Stimulated activated CD8-positive, alpha-beta memory T cell treated with anti-CD3 and anti-CD28 coated beads, Interleukin-12 subunit alpha, Interleukin-12 subunit beta, amount 100 ng/mL, for 4 hours (primary cell): ENCODE measurements around the gene TBC1D12.
"Not testable (repeated sequence)": the region's sequence is repeated elsewhere in the genome, so short reads cannot be mapped to it uniquely, and the experiment has no call there.

ENCODE experiments used
- DNase-seq: peaks from one replicate; pipeline ENCODE4 v3.0.0-alpha.2; 2020; ENCODE audit warnings: low read depth

TBC1D12 gene

DNA sequence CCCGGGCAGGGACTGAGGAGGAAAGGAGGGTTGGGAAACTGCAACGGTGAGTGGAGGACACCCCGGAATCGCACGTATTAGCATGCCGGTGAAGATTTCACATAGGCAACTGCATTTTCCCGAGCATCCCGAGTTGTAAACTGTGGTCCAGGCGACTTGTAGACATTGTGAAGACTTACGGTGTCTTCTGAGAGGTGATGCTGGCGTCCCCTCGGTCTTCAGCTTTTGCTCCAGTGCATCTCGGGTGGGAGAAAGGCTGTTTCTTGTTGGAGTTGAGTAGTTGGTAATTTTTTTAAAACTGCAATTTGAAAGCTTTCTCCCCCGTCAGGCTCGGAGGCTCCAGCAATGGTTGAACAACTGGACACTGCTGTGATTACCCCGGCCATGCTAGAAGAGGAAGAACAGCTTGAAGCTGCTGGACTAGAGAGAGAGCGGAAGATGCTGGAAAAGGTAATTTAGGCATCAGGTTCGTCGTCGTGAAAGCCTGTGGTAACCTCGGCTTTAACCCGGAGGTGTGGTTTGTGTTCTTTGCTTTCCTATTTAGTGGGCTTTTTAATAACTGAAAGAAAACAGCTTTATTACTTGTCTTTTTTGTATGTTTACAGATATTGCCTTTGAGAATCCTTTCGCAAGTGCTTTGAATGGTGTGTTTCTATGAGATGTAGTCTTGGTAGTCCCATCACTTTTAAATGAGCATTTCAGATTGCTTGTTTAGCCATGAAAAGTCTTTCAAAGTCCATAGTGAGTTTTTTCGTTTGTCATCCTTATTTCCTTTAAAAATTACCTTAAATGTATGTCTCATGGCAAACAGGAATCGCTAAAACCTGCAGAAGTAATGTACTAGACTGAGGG is 143.9 kb downstream of the TBC1D12 start:
- DNase-seq = no peak

DNA sequence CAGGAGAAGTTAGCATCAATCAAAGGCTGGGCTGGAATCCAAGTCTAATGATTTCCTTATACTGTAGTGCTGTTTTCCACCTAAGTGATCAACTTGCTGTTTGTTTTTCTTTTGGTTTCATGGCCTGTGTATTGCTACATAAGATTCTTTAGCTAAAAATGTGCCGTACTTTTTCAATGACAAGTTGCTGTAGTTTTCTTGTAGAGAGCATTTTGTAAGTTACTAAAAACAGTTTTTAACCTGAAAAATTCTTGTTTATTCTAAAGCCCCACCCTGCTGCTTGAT is 144.5 kb downstream of the TBC1D12 start:
- no peak for DNase-seq

DNA sequence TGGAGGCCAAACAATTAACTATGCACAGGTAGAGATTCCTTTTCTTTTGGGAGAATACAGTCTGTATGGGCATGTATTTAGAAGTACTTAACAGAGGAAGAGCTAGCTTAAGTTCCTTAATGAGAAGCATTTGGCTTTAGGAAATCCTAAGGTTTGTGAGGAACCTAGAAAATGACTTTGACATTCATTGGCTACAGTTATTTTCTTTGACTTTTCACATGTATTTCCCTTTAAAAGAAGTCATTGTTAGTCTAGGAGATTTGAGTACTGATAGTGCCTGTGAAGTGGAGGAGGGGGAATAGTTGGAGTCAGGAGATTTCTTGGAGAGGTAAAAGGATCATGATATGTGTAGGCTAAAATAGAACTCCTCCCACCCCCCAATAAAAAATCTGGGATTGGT is 146.9 kb downstream of the TBC1D12 start:
- DNase-seq = no peak

DNA sequence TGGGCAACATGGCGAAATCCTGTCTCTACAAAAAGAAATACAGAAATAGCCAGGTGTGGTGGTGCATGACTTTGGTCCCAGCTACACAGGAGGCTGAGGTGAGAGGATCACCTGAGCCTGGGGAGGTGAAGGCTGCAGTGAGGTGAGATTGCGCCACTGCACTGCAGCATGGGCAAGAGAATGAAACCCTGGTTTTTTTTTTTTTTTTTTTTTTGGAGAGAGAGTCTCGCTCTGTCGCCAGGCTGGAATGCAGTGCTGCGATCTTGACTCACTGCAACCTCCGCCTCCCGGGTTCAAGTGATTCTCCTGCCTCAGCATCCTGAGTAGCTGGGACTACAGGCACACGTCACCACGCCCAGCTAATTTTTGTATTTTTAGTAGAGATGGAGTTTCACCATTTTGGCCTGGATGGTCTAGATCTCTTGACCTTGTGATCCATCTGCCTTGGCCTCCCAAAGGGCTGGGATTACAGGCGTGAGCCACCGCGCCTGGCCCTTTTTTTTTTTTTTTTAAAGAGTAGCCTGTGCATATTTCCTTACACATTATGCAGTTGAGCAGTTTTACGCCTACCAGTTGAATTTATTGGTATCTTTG is 165.5 kb downstream of the TBC1D12 start:
- not testable (repeated sequence) for DNase-seq

DNA sequence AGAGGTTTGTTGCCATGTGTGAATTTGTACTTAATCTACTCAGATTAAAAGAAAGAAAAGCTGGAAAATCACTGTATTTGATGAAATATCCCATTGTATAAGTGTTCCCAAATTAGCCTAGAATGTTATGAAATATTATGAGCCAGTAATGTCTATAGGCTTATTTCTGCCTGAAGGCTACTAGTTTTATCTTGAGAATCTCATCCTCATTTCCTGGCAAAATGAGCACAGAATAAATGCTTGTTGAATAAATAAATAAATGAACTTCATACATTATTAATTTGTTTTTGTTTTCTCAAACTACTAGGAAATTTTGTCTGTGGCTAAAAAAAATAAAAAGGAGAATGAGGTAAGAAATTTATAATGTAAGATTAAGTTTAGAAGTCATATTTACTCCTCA is 168.7 kb downstream of the TBC1D12 start:
- DNase-seq = no peak

DNA sequence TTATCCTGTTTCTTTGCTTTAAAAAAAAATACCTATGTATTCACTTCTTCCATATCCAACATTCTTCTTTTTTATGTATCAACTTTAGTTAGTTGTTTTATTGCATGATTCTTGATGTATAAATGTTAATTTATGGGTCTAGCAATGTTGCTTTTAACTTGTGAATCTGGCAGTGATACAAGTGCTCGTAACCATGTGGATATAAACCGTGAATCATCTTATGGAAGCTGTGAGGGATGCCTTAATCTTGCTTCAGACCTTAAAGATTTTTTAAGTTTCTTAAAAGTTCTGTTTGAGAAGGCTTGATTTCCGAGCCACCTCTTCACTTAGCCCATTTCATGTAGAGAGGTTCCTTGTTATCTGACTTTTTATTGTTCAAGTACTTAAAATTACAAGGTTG is 169.2 kb downstream of the TBC1D12 start:
- no peak for DNase-seq

DNA sequence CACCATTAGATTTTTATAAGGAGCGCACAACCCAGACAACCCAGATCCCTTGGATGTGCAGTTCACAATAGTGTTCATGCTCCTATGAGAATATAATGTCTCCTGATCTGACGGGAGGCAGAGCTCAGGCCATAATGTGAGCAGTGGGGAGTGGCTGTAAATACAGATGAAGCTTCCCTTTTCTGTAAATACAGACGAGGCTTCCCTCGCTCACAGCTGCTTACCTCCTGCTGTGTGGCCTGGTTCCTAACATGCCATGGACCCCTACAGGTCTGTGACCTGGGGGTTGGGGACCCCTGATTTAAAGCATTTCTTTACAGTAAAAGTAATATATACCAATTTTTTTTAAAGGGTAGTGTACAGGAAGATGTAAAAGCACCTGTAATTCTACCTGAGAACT is 176.4 kb downstream of the TBC1D12 start:
- DNase-seq = no peak

DNA sequence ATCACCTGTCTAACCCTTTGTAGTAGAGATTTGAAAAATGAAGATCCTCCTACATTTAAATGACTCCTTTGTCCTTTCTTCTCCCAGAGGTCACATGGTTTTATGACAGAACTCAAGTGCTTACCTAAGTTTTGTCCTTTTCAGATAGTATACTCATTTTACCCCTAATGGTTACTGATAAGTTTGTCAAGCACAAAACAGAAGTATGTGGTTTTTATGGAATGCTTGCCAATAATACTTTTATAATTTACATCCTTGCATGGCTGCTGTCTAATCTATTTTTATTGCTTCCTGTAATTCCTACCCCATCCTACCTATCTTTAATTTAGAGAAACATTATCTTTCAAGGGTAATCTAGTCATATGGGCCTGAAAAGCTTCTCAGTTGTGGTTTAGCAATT is 180.8 kb downstream of the TBC1D12 start:
- DNase-seq = no peak
